ENCODE measurements around the gene RNF208.

GRCh38 chr9:137250329-137251193 lies 28.5 kb upstream of the RNF208 start:
- TF ChIP-seq POLR2A (IDR thresholded peaks at IDR 0.05; ENCODE audit: low read length): no peak
- no peak for TF ChIP-seq GATA1 (IDR thresholded peaks at IDR 0.05; ENCODE audit: low read depth, low read length)
